ENCODE data around the gene ADGRB3.
"Not testable (repeated sequence)": the region's sequence is repeated elsewhere in the genome, so short reads cannot be mapped to it uniquely, and the experiment has no call there.

ADGRB3 gene

GRCh38 chr6:68895929-68896328 lies 260.8 kb downstream of the ADGRB3 start:
- no peak for DNase-seq (ENCODE audit: low read depth)
- TF ChIP-seq CTCF (IDR thresholded peaks at IDR 0.05; ENCODE audit: low read depth, low read length, missing control alignments): no peak
- no peak overlapping the region for H3K4me3 ChIP-seq (ENCODE audit: low read depth, low read length)

- no peak overlapping the region for H3K4me3 ChIP-seq (ENCODE audit: low read depth, low read length)
- no peak for TF ChIP-seq CTCF (IDR thresholded peaks at IDR 0.05; ENCODE audit: low read depth, low read length, missing control alignments)
- DNase-seq (ENCODE audit: low read depth): no peak
These were observed 266.0 kb downstream of the ADGRB3 start for GRCh38 chr6:68901044-68901443.

- no peak overlapping the region for H3K4me3 ChIP-seq (ENCODE audit: low read depth, low read length)
- no peak for DNase-seq (ENCODE audit: low read depth)
- TF ChIP-seq CTCF (IDR thresholded peaks at IDR 0.05; ENCODE audit: low read depth, low read length, missing control alignments): no peak
These were observed 276.3 kb downstream of the ADGRB3 start for GRCh38 chr6:68911334-68911733.

- H3K4me3 ChIP-seq (ENCODE audit: low read depth, low read length): no peak overlapping the region
- DNase-seq (ENCODE audit: low read depth): no peak
- TF ChIP-seq CTCF (IDR thresholded peaks at IDR 0.05; ENCODE audit: low read depth, low read length, missing control alignments): no peak
These were observed 276.7 kb downstream of the ADGRB3 start for GRCh38 chr6:68911811-68912210.

GRCh38 chr6:68912805-68913204 lies 277.7 kb downstream of the ADGRB3 start:
- H3K4me3 ChIP-seq (ENCODE audit: low read depth, low read length); DNase-seq (ENCODE audit: low read depth): not testable (repeated sequence)

GRCh38 chr6:68915586-68915985 lies 280.5 kb downstream of the ADGRB3 start:
- DNase-seq (ENCODE audit: low read depth): no peak
- TF ChIP-seq CTCF (IDR thresholded peaks at IDR 0.05; ENCODE audit: low read depth, low read length, missing control alignments): no peak
- H3K4me3 ChIP-seq (ENCODE audit: low read depth, low read length): no peak overlapping the region

GRCh38 chr6:68919537-68919936 lies 284.5 kb downstream of the ADGRB3 start:
- no peak for TF ChIP-seq CTCF (IDR thresholded peaks at IDR 0.05; ENCODE audit: low read depth, low read length, missing control alignments)
- no peak overlapping the region for H3K4me3 ChIP-seq (ENCODE audit: low read depth, low read length)
- no peak for DNase-seq (ENCODE audit: low read depth)

- no peak for TF ChIP-seq CTCF (IDR thresholded peaks at IDR 0.05; ENCODE audit: low read depth, low read length, missing control alignments)
- H3K4me3 ChIP-seq (ENCODE audit: low read depth, low read length): no peak overlapping the region
- DNase-seq (ENCODE audit: low read depth): no peak
These were observed 306.3 kb downstream of the ADGRB3 start for GRCh38 chr6:68941345-68941744.

All from GM12864 (cell line).